Neural cell (in vitro differentiated cells): Measurements from ENCODE around the gene MLLT6. TPM values are rescaled to one million over a fixed set of nuclear protein-coding genes. Genes with fewer than 3 reads are reported as not detected.

Experiments used
- H2AFZ ChIP-seq: fragments of 200-600, 300-800 bp; sonication (generic), shearing (Covaris generic); 2 replicates; pipeline ENCODE4 v1.6.0; 2014; ENCODE audit warnings: low read depth, mild to moderate bottlenecking, antibody characterized with exemption, low read length, moderate library complexity
- H3F3A ChIP-seq: fragments of 200-600 bp; shearing (Covaris generic); 2 replicates; pipeline ENCODE4 v1.6.1; 2016; ENCODE audit warnings: mild to moderate bottlenecking, moderate library complexity, mixed read lengths, antibody characterized with exemption, low read length; ENCODE audit not compliant: insufficient read depth, poor library complexity, severe bottlenecking
- H3K27ac ChIP-seq: fragments of 200-600, 300-800 bp; sonication (generic), shearing (Covaris generic); 2 replicates; pipeline ENCODE4 v1.5.1; 2014; ENCODE audit warnings: mild to moderate bottlenecking, low read length, moderate library complexity
- H3K27me3 ChIP-seq: fragments of 300-800, 200-600 bp; sonication (generic), shearing (Covaris generic); 2 replicates; pipeline ENCODE4 v1.6.0; 2014; ENCODE audit warnings: mild to moderate bottlenecking, low read depth, low read length, moderate library complexity; ENCODE audit not compliant: insufficient read depth
- H3K36me3 ChIP-seq: fragments of 300-800, 200-600 bp; sonication (generic), shearing (Covaris generic); 2 replicates; pipeline ENCODE4 v1.5.1; 2014; ENCODE audit warnings: mild to moderate bottlenecking, antibody characterized with exemption, low read length, moderate library complexity; ENCODE audit not compliant: insufficient read depth
- H3K4me2 ChIP-seq: fragments of 300-800, 200-600 bp; sonication (generic), shearing (Covaris generic); 2 replicates; pipeline ENCODE4 v1.6.0; 2014; ENCODE audit warnings: mild to moderate bottlenecking, low read length
- H3K4me3 ChIP-seq: fragments of 300-800, 200-600 bp; sonication (generic), shearing (Covaris generic); 2 replicates; pipeline ENCODE4 v1.5.1; 2014; ENCODE audit warnings: mild to moderate bottlenecking, low read length, moderate library complexity
- H3K79me2 ChIP-seq: fragments of 200-600 bp; shearing (Covaris generic); replicated peaks from 2 replicates; pipeline ENCODE4 v1.6.0; 2014; ENCODE audit warnings: mild to moderate bottlenecking, low read length, moderate library complexity; ENCODE audit not compliant: insufficient read depth
- H3K9ac ChIP-seq: fragments of 300-800, 200-600 bp; sonication (generic), shearing (Covaris generic); 2 replicates; pipeline ENCODE4 v1.6.1; 2016; ENCODE audit warnings: mild to moderate bottlenecking, low read length, mixed read lengths
- H3K9me2 ChIP-seq: fragments of 200-600 bp; shearing (Covaris generic); 2 replicates; pipeline ENCODE4 v1.6.1; 2016; ENCODE audit warnings: mild to moderate bottlenecking, low read length, mixed read lengths; ENCODE audit not compliant: insufficient read depth
- H3K9me3 ChIP-seq: fragments of 200-600, 300-800 bp; sonication (generic), shearing (Covaris generic); 2 replicates; pipeline ENCODE4 v1.6.1; 2016; ENCODE audit warnings: mild to moderate bottlenecking, mixed run types, low read length, moderate library complexity, mixed read lengths
- H4K20me1 ChIP-seq: fragments of 200-600 bp; shearing (Covaris generic); 2 replicates; pipeline ENCODE4 v1.6.1; 2016; ENCODE audit warnings: mild to moderate bottlenecking, mixed run types; ENCODE audit not compliant: insufficient read depth
- CTCF ChIP-seq: fragments of 450-650 bp; IDR thresholded peaks from 2 replicates; pipeline ENCODE4 v1.5.1; 2014; ENCODE audit warnings: antibody characterized with exemption, mild to moderate bottlenecking, moderate library complexity; ENCODE audit not compliant: poor library complexity, severe bottlenecking
- EP300 ChIP-seq: fragments of 450-650 bp; conservative IDR thresholded peaks from 2 replicates; pipeline ENCODE4 v1.6.1; 2014; ENCODE audit warnings: antibody characterized with exemption, mild to moderate bottlenecking, moderate library complexity; ENCODE audit not compliant: poor library complexity, severe bottlenecking
- EZH2 ChIP-seq: fragments of 200-600, 300-800 bp; shearing (Covaris generic), sonication (generic); IDR thresholded peaks from 2 replicates; pipeline ENCODE4 v1.6.1; 2014; ENCODE audit warnings: antibody characterized with exemption, low read length, borderline replicate concordance, mild to moderate bottlenecking; ENCODE audit not compliant: insufficient read depth, poor library complexity, severe bottlenecking
- MXI1 ChIP-seq: fragments of 450-650 bp; conservative IDR thresholded peaks from 2 replicates; pipeline ENCODE4 v1.6.1; 2014; ENCODE audit warnings: antibody characterized with exemption, mild to moderate bottlenecking; ENCODE audit not compliant: poor library complexity, severe bottlenecking
- POLR2AphosphoS5 ChIP-seq: IDR thresholded peaks from 2 replicates; pipeline ENCODE4 v1.6.1; 2012
- RAD21 ChIP-seq: fragments of 450-650 bp; conservative IDR thresholded peaks from 2 replicates; pipeline ENCODE4 v1.6.1; 2014; ENCODE audit warnings: antibody characterized with exemption, mild to moderate bottlenecking, moderate library complexity
- REST ChIP-seq: IDR thresholded peaks from 2 replicates; pipeline ENCODE4 v1.6.1; 2012; ENCODE audit warnings: borderline replicate concordance
- SMC3 ChIP-seq: fragments of 450-650 bp; conservative IDR thresholded peaks from 2 replicates; pipeline ENCODE4 v1.6.1; 2014; ENCODE audit warnings: antibody characterized with exemption, mild to moderate bottlenecking, moderate library complexity; ENCODE audit not compliant: poor library complexity
- TAF1 ChIP-seq: IDR thresholded peaks from 2 replicates; pipeline ENCODE4 v1.6.1; 2012; ENCODE audit warnings: low read depth
- polyA plus RNA-seq: library from polyadenylated mRNA; depleted of rRNA; stranded (reverse); fragments of >200 nt; gene quantifications from 2 replicates; pipeline ENCODE4 v1.2.3, GENCODE V29; 2014

Gene MLLT6
- polyA plus RNA-seq, 1 donor from 2014 or later: 19.7 TPM

- peaks cover 6% of the 10 kb centered on the region for H3K36me3 ChIP-seq
- H3K27me3 ChIP-seq: no peaks in the 10 kb centered on the region
- H3K9ac ChIP-seq: peak within 1 kb of the TSS; percentile 92
- peak within 1 kb of the TSS; percentile 84 for H2AFZ ChIP-seq
- peak within 1 kb of the TSS; percentile 76 for H3K4me2 ChIP-seq
- peaks cover 15% of the 10 kb centered on the region for H3K79me2 ChIP-seq
- H3K4me3 ChIP-seq: peak within 1 kb of the TSS; percentile 94
- no peaks in the 10 kb centered on the region for H3F3A ChIP-seq
- H3K27ac ChIP-seq: peak within 1 kb of the TSS; percentile 94
- no peaks in the 10 kb centered on the region for H3K9me3 ChIP-seq
- TF ChIP-seq CTCF (peak; percentile 28), EP300 (no peak), TAF1 (peak; percentile 43), RAD21 (peak; percentile 50), REST (no peak), MXI1 (peak; percentile 99), EZH2 (no peak), SMC3 (peak; percentile 54), POLR2AphosphoS5 (peak; percentile 72)
- no peaks in the 10 kb centered on the region for H3K9me2 ChIP-seq
- no peaks in the 10 kb centered on the region for H4K20me1 ChIP-seq
Observed at GRCh38 chr17:38752308-38753070, 47.4 kb downstream of the MLLT6 start, which contains the start of gene PSMB3. Gene PSMB3 (plus strand): TSS chr17:38752741. CDS start chr17:38752827, 86 bp downstream.

- Histone ChIP-seq H3K4me3 (peak overlapping the region; percentile 94), H4K20me1 (no peaks in the 10 kb centered on the region), H3K9me2 (no peaks in the 10 kb centered on the region), H3K9me3 (no peaks in the 10 kb centered on the region), H3K79me2 (peaks cover 10% of the 10 kb centered on the region), H3K36me3 (peaks cover 6% of the 10 kb centered on the region), H2AFZ (peak overlapping the region; percentile 45), H3F3A (no peaks in the 10 kb centered on the region), H3K27ac (peak overlapping the region; percentile 73), H3K9ac (peak overlapping the region; percentile 82), H3K27me3 (no peaks in the 10 kb centered on the region), H3K4me2 (peak overlapping the region; percentile 76)
- TF ChIP-seq REST (no peak), POLR2AphosphoS5 (no peak), EP300 (no peak), RAD21 (peak; percentile 5), SMC3 (no peak)
Observed at GRCh38 chr17:38753071-38753506, 48.0 kb downstream of the MLLT6 start.
